A673 (cell line): Measurements from ENCODE around the gene PLXNA3.

Experiments used
- CTCF ChIP-seq: fragments of 300-800, 200-600 bp; sonication (generic); conservative IDR thresholded peaks from 2 replicates; pipeline ENCODE4 v1.5.1; 2017; ENCODE audit warnings: low read depth, mild to moderate bottlenecking, antibody characterized with exemption, low read length, moderate library complexity, mixed read lengths
- EZH2 ChIP-seq: fragments of 200-600 bp; sonication (generic); IDR thresholded peaks from 2 replicates; pipeline ENCODE4 v1.6.1; 2017; ENCODE audit warnings: borderline replicate concordance, low read depth, mild to moderate bottlenecking, mixed read lengths, antibody characterized with exemption, low read length; ENCODE audit not compliant: poor library complexity, severe bottlenecking

- TF ChIP-seq CTCF = no peak
- no peak for TF ChIP-seq EZH2
Observed at GRCh38 chrX:154485150-154486051, 27.3 kb downstream of the PLXNA3 start.
